Epithelial cell of proximal tubule (primary cell): ENCODE data around the gene ULBP1. TPM values are rescaled to one million over a fixed set of nuclear protein-coding genes. Genes with fewer than 3 reads are reported as not detected.
A peak's percentile ranks its signal among the peaks of the same experiment; 100 is the strongest.
"Not testable (repeated sequence)": the region's sequence is repeated elsewhere in the genome, so short reads cannot be mapped to it uniquely, and the experiment has no call there.

Experiments used
- DNase-seq: peaks from one replicate; pipeline ENCODE4 v3.0.0-alpha.2; 2011; ENCODE audit warnings: low read depth
- H3K4me3 ChIP-seq: 2 replicates; pipeline ENCODE4 v1.5.1; 2011; ENCODE audit warnings: low read depth, mild to moderate bottlenecking, low read length
- CTCF ChIP-seq: conservative IDR thresholded peaks from 2 replicates; pipeline ENCODE4 v1.5.1; 2012; ENCODE audit warnings: low read depth, mild to moderate bottlenecking, low read length
- total RNA-seq: library from RNA; depleted of rRNA; stranded (reverse); fragments of >200 nt; gene quantifications from 2 replicates; pipeline ENCODE4 v1.2.3, GENCODE V29; 2015

ULBP1 gene
- total RNA-seq = 0.23 and 0.94 TPM in 2 replicates

- DNase-seq = no peak
- H3K4me3 ChIP-seq = peak within 1 kb of the TSS; percentile 39
- no peak for TF ChIP-seq CTCF
Observed at GRCh38 chr6:149963462-149964307, at the start of gene ULBP1. TSS of gene ULBP1 (plus strand) at chr6:149963943. CDS start at chr6:149964050, 107 bp downstream.

- DNase-seq = no peak
- H3K4me3 ChIP-seq = no peak overlapping the region
- no peak for TF ChIP-seq CTCF
Observed at GRCh38 chr6:149915970-149916865, 47.5 kb upstream of the ULBP1 start.

GRCh38 chr6:149917679-149918078, 46.1 kb upstream of the ULBP1 start:
- no peak for DNase-seq
- no peak for TF ChIP-seq CTCF
- no peak overlapping the region for H3K4me3 ChIP-seq

GRCh38 chr6:149918151-149918905, 45.4 kb upstream of the ULBP1 start:
- H3K4me3 ChIP-seq = no peak overlapping the region
- no peak for TF ChIP-seq CTCF
- no peak for DNase-seq

GRCh38 chr6:149919126-149919833, 44.5 kb upstream of the ULBP1 start:
- not testable (repeated sequence) for H3K4me3 ChIP-seq, DNase-seq

- no peak for DNase-seq
- TF ChIP-seq CTCF = no peak
- no peak overlapping the region for H3K4me3 ChIP-seq
Observed at GRCh38 chr6:149919834-149920225, 43.9 kb upstream of the ULBP1 start.
